ENCODE measurements around the gene EIF5A. TPM values are rescaled to one million over a fixed set of nuclear protein-coding genes. Genes with fewer than 3 reads are reported as not detected.
"Not testable (repeated sequence)": the region's sequence is repeated elsewhere in the genome, so short reads cannot be mapped to it uniquely, and the experiment has no call there.

The EIF5A gene
- total and polyA plus RNA-seq, 2 donors, result 305 to 324 TPM

GRCh38 chr17:7330638-7331015, 23.2 kb downstream of the EIF5A start:
- peak overlapping the region; percentile 77 to 85 for H3K4me3 ChIP-seq (ENCODE audit: low read length in 2 of 2)
- H3K9me3 ChIP-seq (ENCODE audit: control insufficient read depth in 2 of 2, insufficient read depth in 1 of 2, low read length in 1 of 2), result peaks cover 0 to 2% of the 10 kb centered on the region in 2 donors
- peaks cover 26 to 69% of the 10 kb centered on the region in 2 donors for H3K4me1 ChIP-seq (ENCODE audit: control insufficient read depth in 2 of 2, insufficient read depth in 2 of 2, low read length in 2 of 2)
- H3K27me3 ChIP-seq (ENCODE audit: control insufficient read depth in 2 of 2, insufficient read depth in 1 of 2, low read length in 1 of 2), result no peaks in the 10 kb centered on the region
- H3K27ac ChIP-seq (ENCODE audit: low read depth in 1 of 2, low read length in 1 of 2), result peak overlapping the region; percentile 95 to 98
- DNase-seq (ENCODE audit: low read depth in 6 of 9, low spot score in 9 of 9), result no peak
- WGBS, result 82% methylated on average over 13 of the region's 13 CpGs
- peaks cover 9 to 11% of the 10 kb centered on the region in 2 donors for H3K36me3 ChIP-seq (ENCODE audit: control insufficient read depth in 2 of 2, insufficient read depth in 2 of 2, low read length in 1 of 2)

GRCh38 chr17:7332111-7332510, 24.7 kb downstream of the EIF5A start:
- Histone ChIP-seq H3K27me3 (ENCODE audit: control insufficient read depth in 2 of 2, insufficient read depth in 1 of 2, low read length in 1 of 2) (no peaks in the 10 kb centered on the region), H3K27ac (ENCODE audit: low read depth in 1 of 2, low read length in 1 of 2) (peak overlapping the region; percentile 75 to 98), H3K4me1 (ENCODE audit: control insufficient read depth in 2 of 2, insufficient read depth in 2 of 2, low read length in 2 of 2) (peaks cover 32 to 81% of the 10 kb centered on the region in 2 donors), H3K4me3 (ENCODE audit: low read length in 2 of 2) (peak overlapping the region in 1 of 2 donors; percentile 47), H3K36me3 (ENCODE audit: control insufficient read depth in 2 of 2, insufficient read depth in 2 of 2, low read length in 1 of 2) (peaks cover 0 to 2% of the 10 kb centered on the region in 2 donors), H3K9me3 (ENCODE audit: control insufficient read depth in 2 of 2, insufficient read depth in 1 of 2, low read length in 1 of 2) (peaks cover 0 to 2% of the 10 kb centered on the region in 2 donors)
- 24% methylated on average over 7 of the region's 7 CpGs for WGBS
- peak in 2 of 9 donors; percentile 44 to 75 for DNase-seq (ENCODE audit: low read depth in 6 of 9, low spot score in 9 of 9)

GRCh38 chr17:7332600-7333069, 25.2 kb downstream of the EIF5A start:
- H3K4me3 ChIP-seq (ENCODE audit: low read length in 2 of 2), result peak overlapping the region in 1 of 2 donors; percentile 47
- not testable (repeated sequence) for H3K9me3 ChIP-seq (ENCODE audit: control insufficient read depth in 2 of 2, insufficient read depth in 1 of 2, low read length in 1 of 2); H3K36me3 ChIP-seq (ENCODE audit: control insufficient read depth in 2 of 2, insufficient read depth in 2 of 2, low read length in 1 of 2); H3K27me3 ChIP-seq (ENCODE audit: control insufficient read depth in 2 of 2, insufficient read depth in 1 of 2, low read length in 1 of 2)
- H3K27ac ChIP-seq (ENCODE audit: low read depth in 1 of 2, low read length in 1 of 2), result peak overlapping the region; percentile 75 to 98
- H3K4me1 ChIP-seq (ENCODE audit: control insufficient read depth in 2 of 2, insufficient read depth in 2 of 2, low read length in 2 of 2), result peaks cover 32 to 85% of the 10 kb centered on the region in 2 donors
- 20% methylated on average over 14 of the region's 14 CpGs for WGBS
- DNase-seq (ENCODE audit: low read depth in 6 of 9, low spot score in 9 of 9), result peak in 1 of 9 donors; percentile 59

GRCh38 chr17:7334938-7335538, 27.6 kb downstream of the EIF5A start:
- H3K27ac ChIP-seq (ENCODE audit: low read depth in 1 of 2, low read length in 1 of 2), result no peak overlapping the region
- H3K4me1 ChIP-seq (ENCODE audit: control insufficient read depth in 2 of 2, insufficient read depth in 2 of 2, low read length in 2 of 2), result peaks cover 27 to 77% of the 10 kb centered on the region in 2 donors
- H3K9me3 ChIP-seq (ENCODE audit: control insufficient read depth in 2 of 2, insufficient read depth in 1 of 2, low read length in 1 of 2), result peaks cover 0 to 2% of the 10 kb centered on the region in 2 donors
- 98% methylated on average over 3 of the region's 3 CpGs for WGBS
- H3K36me3 ChIP-seq (ENCODE audit: control insufficient read depth in 2 of 2, insufficient read depth in 2 of 2, low read length in 1 of 2), result peaks cover 16 to 20% of the 10 kb centered on the region in 2 donors
- no peak overlapping the region for H3K4me3 ChIP-seq (ENCODE audit: low read length in 2 of 2)
- no peaks in the 10 kb centered on the region for H3K27me3 ChIP-seq (ENCODE audit: control insufficient read depth in 2 of 2, insufficient read depth in 1 of 2, low read length in 1 of 2)
- DNase-seq (ENCODE audit: low read depth in 6 of 9, low spot score in 9 of 9), result no peak

- 92% methylated on average over 13 of the region's 13 CpGs for WGBS
- H3K4me3 ChIP-seq (ENCODE audit: low read length in 2 of 2), result peak overlapping the region; percentile 78 to 98
- not testable (repeated sequence) for H3K27me3 ChIP-seq (ENCODE audit: control insufficient read depth in 2 of 2, insufficient read depth in 1 of 2, low read length in 1 of 2); H3K9me3 ChIP-seq (ENCODE audit: control insufficient read depth in 2 of 2, insufficient read depth in 1 of 2, low read length in 1 of 2); DNase-seq (ENCODE audit: low read depth in 6 of 9, low spot score in 9 of 9)
- H3K4me1 ChIP-seq (ENCODE audit: control insufficient read depth in 2 of 2, insufficient read depth in 2 of 2, low read length in 2 of 2), result peaks cover 22 to 70% of the 10 kb centered on the region in 2 donors
- H3K36me3 ChIP-seq (ENCODE audit: control insufficient read depth in 2 of 2, insufficient read depth in 2 of 2, low read length in 1 of 2), result peaks cover 21 to 22% of the 10 kb centered on the region in 2 donors
- H3K27ac ChIP-seq (ENCODE audit: low read depth in 1 of 2, low read length in 1 of 2), result peak overlapping the region; percentile 36 to 93
Measured at GRCh38 chr17:7335765-7336164, 28.3 kb downstream of the EIF5A start.

GRCh38 chr17:7336240-7337175, 29.1 kb downstream of the EIF5A start, which contains the start of gene ACAP1:
Gene ACAP1 (plus strand): TSS chr17:7336529. CDS start chr17:7336735, 206 bp downstream.
- peak in 6 of 9 donors; percentile 64 to 93 (median 86) for DNase-seq (ENCODE audit: low read depth in 6 of 9, low spot score in 9 of 9)
- peaks cover 26 to 29% of the 10 kb centered on the region in 2 donors for H3K36me3 ChIP-seq (ENCODE audit: control insufficient read depth in 2 of 2, insufficient read depth in 2 of 2, low read length in 1 of 2)
- H3K9me3 ChIP-seq (ENCODE audit: control insufficient read depth in 2 of 2, insufficient read depth in 1 of 2, low read length in 1 of 2), result peaks cover 0 to 1% of the 10 kb centered on the region in 2 donors
- peak within 1 kb of the TSS; percentile 93 to 94 for H3K27ac ChIP-seq (ENCODE audit: low read depth in 1 of 2, low read length in 1 of 2)
- peaks cover 22 to 62% of the 10 kb centered on the region in 2 donors for H3K4me1 ChIP-seq (ENCODE audit: control insufficient read depth in 2 of 2, insufficient read depth in 2 of 2, low read length in 2 of 2)
- H3K4me3 ChIP-seq (ENCODE audit: low read length in 2 of 2), result peak within 1 kb of the TSS; percentile 78 to 98
- no peaks in the 10 kb centered on the region for H3K27me3 ChIP-seq (ENCODE audit: control insufficient read depth in 2 of 2, insufficient read depth in 1 of 2, low read length in 1 of 2)
- 5% methylated on average over 17 of the region's 17 CpGs for WGBS

GRCh38 chr17:7337600-7337999, 30.2 kb downstream of the EIF5A start:
- not testable (repeated sequence) for DNase-seq (ENCODE audit: low read depth in 6 of 9, low spot score in 9 of 9); H3K27me3 ChIP-seq (ENCODE audit: control insufficient read depth in 2 of 2, insufficient read depth in 1 of 2, low read length in 1 of 2); H3K9me3 ChIP-seq (ENCODE audit: control insufficient read depth in 2 of 2, insufficient read depth in 1 of 2, low read length in 1 of 2)
- Histone ChIP-seq H3K36me3 (ENCODE audit: control insufficient read depth in 2 of 2, insufficient read depth in 2 of 2, low read length in 1 of 2) (peaks cover 36 to 40% of the 10 kb centered on the region in 2 donors), H3K4me1 (ENCODE audit: control insufficient read depth in 2 of 2, insufficient read depth in 2 of 2, low read length in 2 of 2) (peaks cover 12 to 51% of the 10 kb centered on the region in 2 donors), H3K27ac (ENCODE audit: low read depth in 1 of 2, low read length in 1 of 2) (peak overlapping the region in 1 of 2 donors; percentile 93), H3K4me3 (ENCODE audit: low read length in 2 of 2) (peak overlapping the region; percentile 78 to 98)
- WGBS, result 42% methylated on average over 7 of the region's 7 CpGs

GRCh38 chr17:7340179-7340578, 32.8 kb downstream of the EIF5A start:
- H3K9me3 ChIP-seq (ENCODE audit: control insufficient read depth in 2 of 2, insufficient read depth in 1 of 2, low read length in 1 of 2), result no peaks in the 10 kb centered on the region
- no peak for DNase-seq (ENCODE audit: low read depth in 6 of 9, low spot score in 9 of 9)
- 94% methylated on average over 2 of the region's 2 CpGs for WGBS
- peaks cover 54 to 66% of the 10 kb centered on the region in 2 donors for H3K36me3 ChIP-seq (ENCODE audit: control insufficient read depth in 2 of 2, insufficient read depth in 2 of 2, low read length in 1 of 2)
- H3K4me3 ChIP-seq (ENCODE audit: low read length in 2 of 2), result no peak overlapping the region
- peaks cover 9 to 34% of the 10 kb centered on the region in 2 donors for H3K4me1 ChIP-seq (ENCODE audit: control insufficient read depth in 2 of 2, insufficient read depth in 2 of 2, low read length in 2 of 2)
- no peaks in the 10 kb centered on the region for H3K27me3 ChIP-seq (ENCODE audit: control insufficient read depth in 2 of 2, insufficient read depth in 1 of 2, low read length in 1 of 2)
- H3K27ac ChIP-seq (ENCODE audit: low read depth in 1 of 2, low read length in 1 of 2), result no peak overlapping the region
